A172 (cell line): ENCODE results near the gene SMTNL2. TPM values are rescaled to one million over a fixed set of nuclear protein-coding genes. Genes with fewer than 3 reads are reported as not detected.

Experiments
- DNase-seq: peaks from one replicate; pipeline ENCODE4 v3.0.0-alpha.2; 2015; ENCODE audit warnings: low spot score
- total RNA-seq: library from RNA; depleted of rRNA; stranded (reverse); fragments of >200 nt; shearing (Covaris generic); gene quantifications from 2 replicates; pipeline ENCODE4 v1.2.3, GENCODE V29; 2014; rRNA removed

Gene SMTNL2
- 0.34 and 1.8 TPM in 2 replicates for total RNA-seq

GRCh38 chr17:4584101-4584916 lies at the start of gene SMTNL2:
Gene SMTNL2, plus strand, starts transcription at chr17:4584529. Its CDS starts 77 bp downstream, at chr17:4584606.
- DNase-seq: no peak

GRCh38 chr17:4534928-4535666 lies 49.2 kb upstream of the SMTNL2 start:
- DNase-seq: no peak

- DNase-seq: no peak
Observed at GRCh38 chr17:4535667-4536258, 48.6 kb upstream of the SMTNL2 start.

GRCh38 chr17:4536259-4536741 lies 48.0 kb upstream of the SMTNL2 start:
- no peak for DNase-seq

- DNase-seq: no peak
Observed at GRCh38 chr17:4536742-4537411, 47.5 kb upstream of the SMTNL2 start.

GRCh38 chr17:4537451-4538235 lies 46.7 kb upstream of the SMTNL2 start:
- DNase-seq: no peak

GRCh38 chr17:4538236-4539002 lies 45.9 kb upstream of the SMTNL2 start:
- no peak for DNase-seq

- no peak for DNase-seq
Observed at GRCh38 chr17:4539025-4539424, 45.3 kb upstream of the SMTNL2 start.

- no peak for DNase-seq
Observed at GRCh38 chr17:4539576-4540223, 44.6 kb upstream of the SMTNL2 start.

GRCh38 chr17:4540224-4540651 lies 44.1 kb upstream of the SMTNL2 start:
- no peak for DNase-seq

GRCh38 chr17:4540687-4541327 lies 43.5 kb upstream of the SMTNL2 start:
- no peak for DNase-seq

GRCh38 chr17:4541328-4542002 lies 42.9 kb upstream of the SMTNL2 start:
- no peak for DNase-seq

- no peak for DNase-seq
Observed at GRCh38 chr17:4542003-4542725, 42.2 kb upstream of the SMTNL2 start.

- no peak for DNase-seq
Observed at GRCh38 chr17:4542726-4543191, 41.6 kb upstream of the SMTNL2 start.

- DNase-seq: no peak
Observed at GRCh38 chr17:4543557-4544026, 40.7 kb upstream of the SMTNL2 start.

- no peak for DNase-seq
Observed at GRCh38 chr17:4544135-4544950, 40.0 kb upstream of the SMTNL2 start.

- DNase-seq: no peak
Observed at GRCh38 chr17:4544951-4545216, 39.4 kb upstream of the SMTNL2 start.
